Neural cell (in vitro differentiated cells): ENCODE data around the gene MBD6.

ENCODE experiments used
- EP300 ChIP-seq: fragments of 450-650 bp; conservative IDR thresholded peaks from 2 replicates; pipeline ENCODE4 v1.6.1; 2014; ENCODE audit warnings: antibody characterized with exemption, mild to moderate bottlenecking, moderate library complexity; ENCODE audit not compliant: poor library complexity, severe bottlenecking
- EZH2 ChIP-seq: fragments of 200-600, 300-800 bp; shearing (Covaris generic), sonication (generic); IDR thresholded peaks from 2 replicates; pipeline ENCODE4 v1.6.1; 2014; ENCODE audit warnings: antibody characterized with exemption, low read length, borderline replicate concordance, mild to moderate bottlenecking; ENCODE audit not compliant: insufficient read depth, poor library complexity, severe bottlenecking
- TF ChIP-seq, protein P1 (sequence below): fragments of 450-650 bp; IDR thresholded peaks from 2 replicates; pipeline ENCODE4 v1.5.1; 2014; ENCODE audit warnings: antibody characterized with exemption, mild to moderate bottlenecking, moderate library complexity; ENCODE audit not compliant: poor library complexity, severe bottlenecking

DNA sequence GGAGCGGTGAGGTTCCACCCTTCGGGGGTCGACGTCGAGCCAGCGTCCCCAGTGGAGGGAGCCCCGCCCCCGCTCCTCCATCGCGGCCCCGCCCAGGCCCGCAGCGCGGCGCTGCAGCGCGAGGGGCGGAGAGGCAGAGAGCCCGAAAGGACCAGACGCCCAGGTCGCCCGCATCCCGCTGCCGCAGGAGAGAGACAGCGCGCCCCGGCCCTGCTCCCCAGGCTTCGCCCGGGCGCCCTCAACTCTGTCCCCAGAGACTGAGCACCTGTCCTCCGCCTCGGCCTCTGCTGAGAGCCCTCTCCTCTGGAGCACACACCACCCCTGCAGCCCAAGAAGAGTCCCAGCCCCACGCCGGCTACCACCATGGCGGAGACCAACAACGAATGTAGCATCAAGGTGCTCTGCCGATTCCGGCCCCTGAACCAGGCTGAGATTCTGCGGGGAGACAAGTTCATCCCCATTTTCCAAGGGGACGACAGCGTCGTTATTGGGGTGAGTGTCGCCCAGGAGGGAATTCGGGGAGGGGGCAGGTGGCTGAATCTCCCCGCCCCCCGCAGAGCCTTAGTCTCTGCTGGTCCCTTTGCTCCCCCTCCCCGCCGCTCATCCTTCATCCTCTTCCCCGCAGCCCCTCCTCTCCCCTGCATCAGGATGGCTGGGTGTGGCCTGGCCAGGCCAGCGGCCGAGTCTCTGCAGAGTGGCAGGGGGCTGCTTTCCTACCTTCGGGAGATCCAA is 27.5 kb downstream of the MBD6 start, which contains the start of gene KIF5A:
- TF ChIP-seq EP300 (peak; percentile 10), EZH2 (no peak)
- TF ChIP-seq, protein P1, sequence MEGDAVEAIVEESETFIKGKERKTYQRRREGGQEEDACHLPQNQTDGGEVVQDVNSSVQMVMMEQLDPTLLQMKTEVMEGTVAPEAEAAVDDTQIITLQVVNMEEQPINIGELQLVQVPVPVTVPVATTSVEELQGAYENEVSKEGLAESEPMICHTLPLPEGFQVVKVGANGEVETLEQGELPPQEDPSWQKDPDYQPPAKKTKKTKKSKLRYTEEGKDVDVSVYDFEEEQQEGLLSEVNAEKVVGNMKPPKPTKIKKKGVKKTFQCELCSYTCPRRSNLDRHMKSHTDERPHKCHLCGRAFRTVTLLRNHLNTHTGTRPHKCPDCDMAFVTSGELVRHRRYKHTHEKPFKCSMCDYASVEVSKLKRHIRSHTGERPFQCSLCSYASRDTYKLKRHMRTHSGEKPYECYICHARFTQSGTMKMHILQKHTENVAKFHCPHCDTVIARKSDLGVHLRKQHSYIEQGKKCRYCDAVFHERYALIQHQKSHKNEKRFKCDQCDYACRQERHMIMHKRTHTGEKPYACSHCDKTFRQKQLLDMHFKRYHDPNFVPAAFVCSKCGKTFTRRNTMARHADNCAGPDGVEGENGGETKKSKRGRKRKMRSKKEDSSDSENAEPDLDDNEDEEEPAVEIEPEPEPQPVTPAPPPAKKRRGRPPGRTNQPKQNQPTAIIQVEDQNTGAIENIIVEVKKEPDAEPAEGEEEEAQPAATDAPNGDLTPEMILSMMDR = peak; percentile 35
